Measurements from ENCODE around the gene ABHD15.

- TF ChIP-seq POLR2A (IDR thresholded peaks at IDR 0.05) (no peak), CTCF (IDR thresholded peaks at IDR 0.05) (no peak)
Observed at GRCh38 chr17:29603109-29603674, 36.4 kb upstream of the ABHD15 start.
